Measurements from ENCODE around the gene PRRX2.

Gene PRRX2

DNA sequence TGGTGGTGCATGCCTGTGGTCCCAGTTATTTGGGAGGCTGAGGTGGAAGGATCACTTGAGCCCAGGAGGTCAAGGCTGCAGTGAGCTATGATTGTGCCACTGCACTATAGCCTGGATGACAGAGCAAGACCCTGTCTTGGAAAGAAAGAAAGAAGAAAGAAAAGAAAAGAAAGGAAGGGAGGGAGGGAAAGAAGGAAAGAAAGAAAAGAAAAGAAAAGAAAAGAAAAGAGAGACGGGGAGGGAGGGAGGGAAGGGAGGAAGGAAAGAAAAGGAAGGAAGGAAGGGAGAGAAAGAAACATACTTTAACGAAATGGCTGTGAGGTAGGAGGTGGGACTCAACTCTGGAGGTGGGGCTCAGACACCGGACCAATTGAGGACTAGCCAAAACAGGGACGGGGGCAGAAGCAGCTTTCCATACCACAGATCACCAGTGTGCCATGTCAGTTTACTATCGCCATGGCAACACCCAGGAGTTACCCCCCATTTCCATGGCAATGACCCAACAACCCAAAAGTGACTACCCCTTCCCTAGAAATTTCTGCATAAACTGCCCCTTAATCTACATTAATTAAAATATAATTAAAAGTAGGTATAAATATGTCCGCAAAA lies 66.1 kb downstream of the PRRX2 start:
- TF ChIP-seq, protein P1, sequence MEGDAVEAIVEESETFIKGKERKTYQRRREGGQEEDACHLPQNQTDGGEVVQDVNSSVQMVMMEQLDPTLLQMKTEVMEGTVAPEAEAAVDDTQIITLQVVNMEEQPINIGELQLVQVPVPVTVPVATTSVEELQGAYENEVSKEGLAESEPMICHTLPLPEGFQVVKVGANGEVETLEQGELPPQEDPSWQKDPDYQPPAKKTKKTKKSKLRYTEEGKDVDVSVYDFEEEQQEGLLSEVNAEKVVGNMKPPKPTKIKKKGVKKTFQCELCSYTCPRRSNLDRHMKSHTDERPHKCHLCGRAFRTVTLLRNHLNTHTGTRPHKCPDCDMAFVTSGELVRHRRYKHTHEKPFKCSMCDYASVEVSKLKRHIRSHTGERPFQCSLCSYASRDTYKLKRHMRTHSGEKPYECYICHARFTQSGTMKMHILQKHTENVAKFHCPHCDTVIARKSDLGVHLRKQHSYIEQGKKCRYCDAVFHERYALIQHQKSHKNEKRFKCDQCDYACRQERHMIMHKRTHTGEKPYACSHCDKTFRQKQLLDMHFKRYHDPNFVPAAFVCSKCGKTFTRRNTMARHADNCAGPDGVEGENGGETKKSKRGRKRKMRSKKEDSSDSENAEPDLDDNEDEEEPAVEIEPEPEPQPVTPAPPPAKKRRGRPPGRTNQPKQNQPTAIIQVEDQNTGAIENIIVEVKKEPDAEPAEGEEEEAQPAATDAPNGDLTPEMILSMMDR (IDR thresholded peaks at IDR 0.05; ENCODE audit: insufficient read depth, low read depth, low read length, missing control alignments), result no peak
- no peak for DNase-seq (ENCODE audit: low read depth)
- no peak overlapping the region for H3K4me3 ChIP-seq (ENCODE audit: low read depth, low read length)

DNA sequence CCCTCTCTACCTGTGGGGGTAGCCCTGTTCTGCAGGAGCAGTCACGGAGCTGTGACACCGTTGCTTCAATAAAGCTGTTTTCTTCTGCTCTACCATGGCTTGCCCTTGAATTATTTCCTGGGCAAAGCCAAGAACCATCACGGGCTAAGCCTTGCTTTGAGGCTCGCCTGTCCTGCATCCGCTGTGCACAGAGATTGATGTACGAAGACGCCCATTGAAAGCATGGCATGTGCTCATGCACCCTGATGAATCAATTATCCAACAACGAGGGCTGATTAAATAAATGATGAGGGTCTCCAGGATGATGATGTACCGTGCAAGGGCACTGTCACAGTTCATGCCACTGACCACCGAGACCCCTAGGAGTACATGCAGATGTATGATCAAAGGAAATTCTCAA lies 66.7 kb downstream of the PRRX2 start:
- H3K4me3 ChIP-seq (ENCODE audit: low read depth, low read length), result no peak overlapping the region
- TF ChIP-seq, protein P1 (IDR thresholded peaks at IDR 0.05; ENCODE audit: insufficient read depth, low read depth, low read length, missing control alignments), result no peak
- no peak for DNase-seq (ENCODE audit: low read depth)

DNA sequence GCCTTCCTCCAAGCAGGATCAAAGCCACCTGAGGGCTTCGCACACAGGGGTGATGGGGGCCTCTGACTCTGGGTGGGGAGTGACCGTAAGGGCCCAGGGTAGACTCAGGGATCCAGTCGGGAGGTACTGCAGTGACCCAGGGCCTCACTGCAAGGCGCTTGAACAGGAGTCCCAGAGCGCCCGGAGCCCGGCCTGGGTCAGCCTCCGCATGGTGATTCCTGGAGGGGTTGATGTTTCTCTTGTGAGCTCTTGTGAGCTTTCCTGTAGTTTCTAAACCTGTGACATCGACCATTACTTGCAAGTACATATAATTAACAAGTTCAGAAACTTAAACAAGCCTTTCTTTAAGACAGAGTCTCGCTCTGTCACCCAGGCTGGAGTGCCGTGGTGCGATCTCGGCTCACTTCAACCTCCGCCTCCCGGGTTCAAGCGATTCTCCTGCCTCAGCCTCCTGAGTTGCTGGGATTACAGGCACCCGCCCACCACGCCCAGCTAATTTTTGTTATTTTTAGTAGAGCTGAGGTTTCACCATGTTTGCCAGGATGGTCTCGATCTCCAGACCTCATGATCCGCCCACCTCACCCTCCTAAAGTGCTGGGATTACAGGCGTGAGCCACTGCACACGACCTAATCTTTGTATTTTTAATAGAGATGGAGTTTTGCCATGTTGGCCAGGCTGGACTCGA lies 67.6 kb downstream of the PRRX2 start:
- DNase-seq (ENCODE audit: low read depth), result no peak
- no peak overlapping the region for H3K4me3 ChIP-seq (ENCODE audit: low read depth, low read length)
- TF ChIP-seq, protein P1 (IDR thresholded peaks at IDR 0.05; ENCODE audit: insufficient read depth, low read depth, low read length, missing control alignments), result no peak

DNA sequence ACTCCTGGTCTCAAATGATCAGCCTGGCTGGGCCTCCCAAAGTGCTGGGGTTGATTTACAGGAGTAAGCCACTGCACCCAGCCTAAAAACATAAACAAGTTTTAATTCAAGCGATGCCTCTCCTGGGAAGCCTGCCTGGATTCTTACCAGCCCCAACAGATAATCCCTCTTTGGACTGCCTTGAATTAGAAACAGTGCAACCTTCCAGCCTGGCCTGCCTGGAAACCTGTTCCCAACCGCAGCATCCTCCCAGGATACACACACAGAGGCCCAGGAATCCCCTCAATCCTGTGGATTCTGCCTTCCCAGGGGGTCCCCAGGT lies 68.1 kb downstream of the PRRX2 start:
- DNase-seq (ENCODE audit: low read depth), result no peak
- H3K4me3 ChIP-seq (ENCODE audit: low read depth, low read length), result no peak overlapping the region
- TF ChIP-seq, protein P1 (IDR thresholded peaks at IDR 0.05; ENCODE audit: insufficient read depth, low read depth, low read length, missing control alignments), result no peak

DNA sequence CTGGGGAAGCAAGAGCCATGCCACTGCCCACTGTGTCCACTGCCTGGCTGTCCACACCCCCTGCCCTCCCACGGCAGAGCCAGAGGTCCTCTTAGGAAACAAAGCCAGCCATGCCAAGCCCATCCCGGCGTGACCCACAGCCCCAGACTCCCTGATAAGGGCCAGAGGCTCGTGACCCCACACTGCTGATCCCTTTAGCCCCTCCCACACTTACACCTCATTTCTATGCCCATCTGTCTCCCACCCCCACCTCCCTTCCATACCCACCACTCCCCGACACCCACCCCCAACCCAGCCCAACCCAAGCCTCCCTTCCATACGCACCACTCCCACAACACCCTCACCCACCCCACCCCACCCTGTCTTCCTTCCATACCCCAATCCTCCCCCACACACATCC lies 70.1 kb downstream of the PRRX2 start:
- TF ChIP-seq, protein P1 (IDR thresholded peaks at IDR 0.05; ENCODE audit: insufficient read depth, low read depth, low read length, missing control alignments), result no peak
- no peak for DNase-seq (ENCODE audit: low read depth)
- H3K4me3 ChIP-seq (ENCODE audit: low read depth, low read length), result no peak overlapping the region

DNA sequence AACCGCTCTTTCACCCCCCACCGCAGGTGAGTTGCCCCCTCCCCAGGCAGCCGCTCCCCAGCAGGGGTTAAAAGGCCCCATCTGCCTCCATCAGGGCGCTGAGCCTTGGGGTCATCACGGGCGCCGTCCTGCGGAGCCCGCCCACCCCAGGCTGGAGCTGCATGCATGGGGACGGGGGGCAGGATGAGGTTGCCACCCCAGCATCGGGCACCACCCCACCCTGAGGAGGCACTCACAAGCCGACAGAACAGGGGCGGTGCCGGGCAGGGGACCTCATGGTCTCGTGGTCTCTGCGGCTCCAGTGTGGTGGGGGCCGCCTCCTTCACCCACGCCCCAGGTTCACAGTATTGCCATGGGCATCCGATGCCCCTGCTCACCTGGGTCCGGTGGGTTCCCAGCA lies 70.9 kb downstream of the PRRX2 start:
- no peak overlapping the region for H3K4me3 ChIP-seq (ENCODE audit: low read depth, low read length)
- TF ChIP-seq, protein P1 (IDR thresholded peaks at IDR 0.05; ENCODE audit: insufficient read depth, low read depth, low read length, missing control alignments), result no peak
- no peak for DNase-seq (ENCODE audit: low read depth)
